Fibroblast of upper back skin (primary cell): ENCODE data around the gene SLC52A3.
"Not testable (repeated sequence)": the region's sequence is repeated elsewhere in the genome, so short reads cannot be mapped to it uniquely, and the experiment has no call there.

ENCODE experiments used
- DNase-seq: peaks from one replicate; pipeline ENCODE4 v3.0.0-alpha.2; 2013

Gene SLC52A3

DNA sequence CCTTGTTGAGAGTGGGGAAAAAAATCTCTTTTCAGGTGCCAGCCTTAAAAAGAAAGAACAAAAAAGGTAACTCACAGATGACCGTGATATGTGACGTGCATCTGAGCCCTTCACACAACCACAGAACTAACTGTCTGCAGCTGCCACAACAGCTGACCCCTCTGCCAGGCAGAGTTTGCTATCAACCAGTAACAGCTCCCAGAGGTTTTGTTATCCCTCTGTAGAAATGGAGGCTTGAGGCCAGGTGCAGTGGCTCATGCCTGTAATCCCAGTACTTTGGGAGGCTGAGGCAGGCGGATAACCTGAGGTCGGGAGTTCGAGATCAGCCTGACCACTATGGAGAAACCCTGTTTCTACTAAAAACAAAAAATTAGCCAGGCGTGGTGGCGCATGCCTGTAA lies 42.8 kb downstream of the SLC52A3 start:
- DNase-seq, result no peak

DNA sequence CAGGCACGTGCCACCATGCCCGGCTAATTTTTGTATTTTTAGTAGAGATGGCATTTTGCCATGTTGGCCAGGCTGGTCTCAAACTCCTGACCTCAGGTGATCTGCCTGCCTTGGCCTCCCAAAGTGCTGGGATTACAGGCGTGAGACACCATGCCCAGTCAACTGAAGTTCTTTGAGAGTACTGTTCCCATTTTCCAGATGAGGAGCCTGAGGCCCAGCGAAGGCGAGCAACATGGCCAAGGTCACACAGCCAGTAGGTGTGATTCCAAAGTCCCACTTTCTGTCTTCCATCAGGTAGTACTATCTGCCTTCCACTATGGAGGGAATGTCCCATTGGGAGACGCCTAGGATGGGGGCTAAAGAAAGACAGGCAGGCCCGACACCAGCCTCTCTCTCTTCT lies 43.5 kb downstream of the SLC52A3 start:
- not testable (repeated sequence) for DNase-seq

DNA sequence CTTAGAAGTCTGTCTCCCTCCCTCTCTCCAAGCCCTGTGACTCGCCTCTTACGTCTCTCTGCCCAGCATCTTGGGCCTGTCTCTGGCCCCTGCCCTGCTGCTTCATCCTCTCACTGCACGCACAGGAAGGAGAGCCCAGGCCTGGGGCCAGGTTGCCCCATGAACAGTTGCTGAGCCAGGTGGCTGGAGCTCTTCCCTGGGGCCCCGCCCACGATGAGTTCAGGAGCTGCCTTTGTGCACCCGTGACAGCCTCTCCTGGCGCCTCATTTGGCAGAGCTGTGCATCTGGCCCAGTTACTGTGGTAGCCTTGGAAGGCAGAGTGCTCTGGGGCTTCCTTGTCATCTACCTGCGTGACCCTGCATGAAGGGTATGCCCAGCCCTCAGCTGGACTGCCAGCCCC lies 44.5 kb downstream of the SLC52A3 start:
- DNase-seq, result no peak

- no peak for DNase-seq
Observed at GRCh38 chr20:722822-723644, 45.3 kb downstream of the SLC52A3 start.

- no peak for DNase-seq
Observed at GRCh38 chr20:721876-722275, 46.4 kb downstream of the SLC52A3 start.

GRCh38 chr20:719816-720215 lies 48.5 kb downstream of the SLC52A3 start:
- no peak for DNase-seq

- DNase-seq, result no peak
Observed at GRCh38 chr20:719068-719467, 49.2 kb downstream of the SLC52A3 start.

DNA sequence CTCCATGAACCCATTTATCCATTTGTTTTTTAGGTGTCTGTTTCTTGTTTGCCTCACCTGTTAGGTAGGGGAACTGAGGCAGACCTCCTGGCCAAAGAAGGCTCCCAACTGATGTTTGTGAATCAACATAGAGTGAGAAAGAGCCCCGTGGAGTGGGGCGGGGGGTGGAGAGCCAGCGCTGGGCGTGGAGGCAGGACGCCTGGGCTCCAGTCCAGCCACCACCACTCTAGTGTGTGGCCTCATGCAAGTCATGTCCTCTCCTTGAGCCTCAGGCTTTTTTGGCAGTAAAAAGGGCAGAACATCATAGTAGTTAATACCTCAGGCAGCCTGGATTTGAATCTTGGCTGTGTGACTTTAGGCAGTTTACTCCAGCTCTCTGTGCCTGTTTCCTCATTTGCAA lies 50.5 kb downstream of the SLC52A3 start:
- no peak for DNase-seq

DNA sequence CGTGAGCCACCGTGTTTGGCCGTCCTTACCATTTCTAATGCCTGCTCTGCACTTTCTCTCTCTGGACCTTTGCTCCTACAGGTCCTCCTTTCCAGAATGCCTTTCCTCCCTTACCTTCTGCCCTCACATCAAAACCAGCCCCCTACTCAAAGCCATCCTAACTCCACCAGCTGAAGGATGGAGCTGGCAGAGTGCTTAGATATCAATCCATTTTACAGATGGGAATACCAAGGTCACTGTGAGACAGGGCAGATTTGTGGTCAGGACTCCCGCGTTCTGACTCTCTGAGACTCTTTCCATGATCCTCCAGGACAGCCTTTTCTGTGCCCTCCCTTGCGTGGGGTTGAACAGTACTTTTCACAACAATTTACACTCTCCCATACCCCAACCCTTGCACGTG lies 51.0 kb downstream of the SLC52A3 start:
- DNase-seq, result no peak

- no peak for DNase-seq
Observed at GRCh38 chr20:714453-714852, 53.8 kb downstream of the SLC52A3 start.

- DNase-seq, result no peak
Observed at GRCh38 chr20:711576-711975, 56.7 kb downstream of the SLC52A3 start.

GRCh38 chr20:710780-711450 lies 57.4 kb downstream of the SLC52A3 start:
- DNase-seq, result no peak
